Smooth muscle cell (in vitro differentiated cells): ENCODE data around the gene USH1C. TPM values are rescaled to one million over a fixed set of nuclear protein-coding genes. Genes with fewer than 3 reads are reported as not detected.

Experiments
- DNase-seq: peaks from one replicate; lab custom pipeline; 2025; ENCODE audit not compliant: unreplicated experiment; lab: John Stamatoyannopoulos, UW
- H2AFZ ChIP-seq: fragments of 200-600 bp; sonication (generic); 2 replicates; pipeline ENCODE4 v1.6.0; 2016; ENCODE audit warnings: antibody characterized with exemption, low read depth, mild to moderate bottlenecking
- H3F3A ChIP-seq: fragments of 200-600 bp; sonication (generic); 2 replicates; pipeline ENCODE4 v1.6.0; 2017; ENCODE audit warnings: antibody characterized with exemption, low read depth
- H3K27ac ChIP-seq: fragments of 200-600 bp; sonication (generic); 2 replicates; pipeline ENCODE4 v1.5.1; 2016; ENCODE audit warnings: low read depth, mild to moderate bottlenecking
- H3K27me3 ChIP-seq: fragments of 200-600 bp; sonication (generic); 2 replicates; pipeline ENCODE4 v1.6.1; 2016; ENCODE audit warnings: low read depth, mild to moderate bottlenecking
- H3K36me3 ChIP-seq: fragments of 200-600 bp; sonication (generic); 2 replicates; pipeline ENCODE4 v1.5.1; 2016; ENCODE audit warnings: low read depth
- H3K4me1 ChIP-seq: fragments of 200-600 bp; sonication (generic); 2 replicates; pipeline ENCODE4 v1.5.1; 2016; ENCODE audit warnings: low read depth
- H3K4me2 ChIP-seq: fragments of 200-600 bp; sonication (generic); 2 replicates; pipeline ENCODE4 v1.6.0; 2016; ENCODE audit warnings: mild to moderate bottlenecking
- H3K4me3 ChIP-seq: fragments of 200-600 bp; sonication (generic); 2 replicates; pipeline ENCODE4 v1.5.1; 2016; ENCODE audit warnings: mild to moderate bottlenecking
- H3K79me2 ChIP-seq: fragments of 200-600 bp; sonication (generic); 2 replicates; pipeline ENCODE4 v1.6.0; 2016; ENCODE audit warnings: low read depth, mild to moderate bottlenecking
- H3K9ac ChIP-seq: fragments of 200-600 bp; sonication (generic); 2 replicates; pipeline ENCODE4 v1.6.0; 2016; ENCODE audit warnings: low read depth
- H3K9me3 ChIP-seq: fragments of 200-600 bp; sonication (generic); replicated peaks from 2 replicates; pipeline ENCODE4 v1.5.1; 2016; ENCODE audit warnings: low read depth
- H4K20me1 ChIP-seq: fragments of 200-600 bp; sonication (generic); 2 replicates; pipeline ENCODE4 v1.6.0; 2016; ENCODE audit warnings: low read depth
- CTCF ChIP-seq: fragments of 200-600 bp; sonication (generic); IDR thresholded peaks from 2 replicates; pipeline ENCODE4 v1.5.1; 2017; ENCODE audit warnings: borderline replicate concordance, mild to moderate bottlenecking, antibody characterized with exemption; ENCODE audit not compliant: insufficient read depth, poor library complexity, severe bottlenecking
- WGBS: methylation state at CpG from one replicate; pipeline ENCODE4 v1.1.7; 2016; ENCODE audit warnings: low lambda C conversion rate; 5-methylcytosine and 5-hydroxymethylcytosine counted together
- polyA plus RNA-seq: library from polyadenylated mRNA; unstranded; fragments of >200 nt; fragmentation: Nextera tagmentation; extraction: Ambion mirVana; gene quantifications from 2 replicates; pipeline ENCODE4 v1.2.1, GENCODE V29; 2016
- total RNA-seq: library from RNA; depleted of rRNA; stranded (reverse); fragments of >200 nt; gene quantifications from 2 replicates; pipeline ENCODE4 v1.2.3, GENCODE V29; 2014

USH1C gene
- total and polyA plus RNA-seq, 2 experiments from 2014 or later = not detected

- WGBS = 59% methylated on average over 4 of the region's 4 CpGs
- Histone ChIP-seq H3K79me2 (no peaks in the 10 kb centered on the region), H3K4me1 (no peaks in the 10 kb centered on the region), H3K27ac (no peak overlapping the region), H3K27me3 (peaks cover 63% of the 10 kb centered on the region), H4K20me1 (no peaks in the 10 kb centered on the region), H3K36me3 (no peaks in the 10 kb centered on the region), H3K9me3 (no peaks in the 10 kb centered on the region), H3F3A (no peaks in the 10 kb centered on the region), H3K9ac (no peak overlapping the region), H3K4me2 (no peak overlapping the region), H2AFZ (no peak overlapping the region), H3K4me3 (peak overlapping the region; percentile 46)
- no peak for DNase-seq
- TF ChIP-seq CTCF = no peak
Measured at GRCh38 chr11:17541330-17541885, 2.8 kb downstream of the USH1C start.

- Histone ChIP-seq H3K4me3 (no peak overlapping the region), H3K4me2 (no peak overlapping the region), H3K27me3 (peaks cover 63% of the 10 kb centered on the region), H3K79me2 (no peaks in the 10 kb centered on the region), H3K9me3 (no peaks in the 10 kb centered on the region), H3K9ac (no peak overlapping the region), H3K27ac (no peak overlapping the region), H4K20me1 (no peaks in the 10 kb centered on the region), H3K4me1 (no peaks in the 10 kb centered on the region), H3K36me3 (no peaks in the 10 kb centered on the region), H2AFZ (no peak overlapping the region), H3F3A (no peaks in the 10 kb centered on the region)
- 83% methylated on average over 4 of the region's 4 CpGs for WGBS
- no peak for DNase-seq
- TF ChIP-seq CTCF = no peak
Measured at GRCh38 chr11:17540807-17541206, 3.4 kb downstream of the USH1C start.

GRCh38 chr11:17538731-17539130, 5.5 kb downstream of the USH1C start:
- no peaks in the 10 kb centered on the region for H3K36me3 ChIP-seq
- no peaks in the 10 kb centered on the region for H3F3A ChIP-seq
- no peak overlapping the region for H2AFZ ChIP-seq
- H3K27ac ChIP-seq = no peak overlapping the region
- H3K9ac ChIP-seq = no peak overlapping the region
- no peaks in the 10 kb centered on the region for H3K4me1 ChIP-seq
- H3K27me3 ChIP-seq = peaks cover 56% of the 10 kb centered on the region
- 71% methylated on average over 3 of the region's 3 CpGs for WGBS
- TF ChIP-seq CTCF = no peak
- H3K79me2 ChIP-seq = no peaks in the 10 kb centered on the region
- DNase-seq = no peak
- no peak overlapping the region for H3K4me2 ChIP-seq
- no peaks in the 10 kb centered on the region for H3K9me3 ChIP-seq
- H4K20me1 ChIP-seq = no peaks in the 10 kb centered on the region
- no peak overlapping the region for H3K4me3 ChIP-seq

- TF ChIP-seq CTCF = no peak
- no peak overlapping the region for H3K27ac ChIP-seq
- no peaks in the 10 kb centered on the region for H3K36me3 ChIP-seq
- H3K9me3 ChIP-seq = no peaks in the 10 kb centered on the region
- 100% methylated on average over 1 of the region's 1 CpG for WGBS
- no peaks in the 10 kb centered on the region for H3K4me1 ChIP-seq
- no peak overlapping the region for H3K4me3 ChIP-seq
- peaks cover 52% of the 10 kb centered on the region for H3K27me3 ChIP-seq
- H3F3A ChIP-seq = no peaks in the 10 kb centered on the region
- H3K9ac ChIP-seq = no peak overlapping the region
- no peaks in the 10 kb centered on the region for H4K20me1 ChIP-seq
- no peak for DNase-seq
- no peak overlapping the region for H3K4me2 ChIP-seq
- no peaks in the 10 kb centered on the region for H3K79me2 ChIP-seq
- H2AFZ ChIP-seq = no peak overlapping the region
Measured at GRCh38 chr11:17538054-17538453, 6.2 kb downstream of the USH1C start.
